Right renal pelvis (tissue), 4 donors: ENCODE data around the gene PAX5. TPM values are rescaled to one million over a fixed set of nuclear protein-coding genes. Genes with fewer than 3 reads are reported as not detected.

Source experiments
- DNase-seq, 4 donors: peaks; one replicate each; pipeline ENCODE4 v3.0.0-alpha.2; 2013; ENCODE audit warnings: low read depth in 4 of 4, low spot score in 3 of 4, missing footprints in 1 of 4
- polyA plus RNA-seq, 4 donors: library from polyadenylated mRNA; unstranded; fragments of 120-200 nt; gene quantifications; one replicate each; pipeline ENCODE4 v1.2.1, GENCODE V29; 2013; ENCODE audit not compliant: insufficient read length in 4 of 4

PAX5 gene
- polyA plus RNA-seq, 4 donors: 0.08 to 0.19 (median 0.16) TPM

GRCh38 chr9:36791222-36791950 lies 242.7 kb downstream of the PAX5 start:
- DNase-seq: no peak

- no peak for DNase-seq
Measured at GRCh38 chr9:36789886-36790285, 244.2 kb downstream of the PAX5 start.

- no peak for DNase-seq
Measured at GRCh38 chr9:36788534-36788933, 245.5 kb downstream of the PAX5 start.

DNA sequence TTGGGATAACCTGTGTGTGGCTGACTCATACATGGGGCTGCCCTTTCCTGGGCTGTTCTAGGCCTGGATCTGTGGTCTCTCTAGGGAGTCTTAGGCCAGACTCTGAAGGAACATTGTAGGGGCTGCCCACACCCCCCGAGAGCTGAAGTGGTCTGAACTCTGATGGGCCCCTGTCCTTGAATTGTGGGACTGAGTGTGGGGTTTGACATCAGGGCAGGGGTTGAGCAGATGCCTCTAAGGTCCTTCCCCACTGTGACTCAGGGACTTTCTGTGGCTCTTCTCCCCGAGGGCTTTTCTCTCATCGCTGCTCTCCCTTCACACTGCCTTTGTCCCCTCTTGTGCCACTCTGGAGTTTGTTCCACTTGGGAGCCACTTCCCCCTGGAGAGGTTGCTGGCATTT lies 246.4 kb downstream of the PAX5 start:
- DNase-seq: no peak

Other genes starting within 250 kb of the PAX5 start
- 10 to 100 TPM; 21.2 to 25.6 (median 25.1) TPM for gene ZCCHC7, start 86.3 kb upstream of the PAX5 start, polyA plus RNA-seq